Loucy (cell line): ENCODE results near the gene SCAF8.

ENCODE experiments used
- EZH2phosphoT487 ChIP-seq: fragments of 200-600 bp; IDR thresholded peaks from 2 replicates; pipeline ENCODE4 v1.6.1; 2018; ENCODE audit warnings: antibody characterized with exemption, mild to moderate bottlenecking, moderate library complexity, borderline replicate concordance
- TF ChIP-seq, protein P1 (sequence below): fragments of 200-600 bp; sonication (generic); conservative IDR thresholded peaks from 2 replicates; pipeline ENCODE4 v1.5.1; 2014; ENCODE audit warnings: mild to moderate bottlenecking, antibody characterized with exemption, low read length

DNA sequence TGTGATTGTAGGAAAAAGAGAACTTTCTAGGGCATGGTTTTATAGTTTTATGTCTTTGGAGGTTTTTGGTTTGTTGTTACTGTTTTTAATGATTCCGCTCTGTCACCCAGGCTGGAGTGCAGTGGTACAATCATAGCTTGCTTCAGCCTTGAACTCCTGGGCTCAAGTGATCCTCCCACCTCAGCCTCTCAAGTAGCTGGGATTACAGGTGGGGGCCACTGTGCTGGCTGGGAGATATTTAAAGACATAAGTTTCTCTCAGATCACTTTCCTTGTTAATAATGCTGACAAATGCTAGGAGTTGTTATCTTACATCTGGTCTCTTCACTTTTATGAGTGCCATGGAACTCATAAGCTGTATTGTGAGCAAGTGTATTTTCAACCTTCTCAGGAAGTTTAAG is 116.3 kb downstream of the SCAF8 start:
- TF ChIP-seq, protein P1, sequence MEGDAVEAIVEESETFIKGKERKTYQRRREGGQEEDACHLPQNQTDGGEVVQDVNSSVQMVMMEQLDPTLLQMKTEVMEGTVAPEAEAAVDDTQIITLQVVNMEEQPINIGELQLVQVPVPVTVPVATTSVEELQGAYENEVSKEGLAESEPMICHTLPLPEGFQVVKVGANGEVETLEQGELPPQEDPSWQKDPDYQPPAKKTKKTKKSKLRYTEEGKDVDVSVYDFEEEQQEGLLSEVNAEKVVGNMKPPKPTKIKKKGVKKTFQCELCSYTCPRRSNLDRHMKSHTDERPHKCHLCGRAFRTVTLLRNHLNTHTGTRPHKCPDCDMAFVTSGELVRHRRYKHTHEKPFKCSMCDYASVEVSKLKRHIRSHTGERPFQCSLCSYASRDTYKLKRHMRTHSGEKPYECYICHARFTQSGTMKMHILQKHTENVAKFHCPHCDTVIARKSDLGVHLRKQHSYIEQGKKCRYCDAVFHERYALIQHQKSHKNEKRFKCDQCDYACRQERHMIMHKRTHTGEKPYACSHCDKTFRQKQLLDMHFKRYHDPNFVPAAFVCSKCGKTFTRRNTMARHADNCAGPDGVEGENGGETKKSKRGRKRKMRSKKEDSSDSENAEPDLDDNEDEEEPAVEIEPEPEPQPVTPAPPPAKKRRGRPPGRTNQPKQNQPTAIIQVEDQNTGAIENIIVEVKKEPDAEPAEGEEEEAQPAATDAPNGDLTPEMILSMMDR: no peak
- TF ChIP-seq EZH2phosphoT487: no peak
